ENCODE measurements around the gene ANGEL2.

DNA sequence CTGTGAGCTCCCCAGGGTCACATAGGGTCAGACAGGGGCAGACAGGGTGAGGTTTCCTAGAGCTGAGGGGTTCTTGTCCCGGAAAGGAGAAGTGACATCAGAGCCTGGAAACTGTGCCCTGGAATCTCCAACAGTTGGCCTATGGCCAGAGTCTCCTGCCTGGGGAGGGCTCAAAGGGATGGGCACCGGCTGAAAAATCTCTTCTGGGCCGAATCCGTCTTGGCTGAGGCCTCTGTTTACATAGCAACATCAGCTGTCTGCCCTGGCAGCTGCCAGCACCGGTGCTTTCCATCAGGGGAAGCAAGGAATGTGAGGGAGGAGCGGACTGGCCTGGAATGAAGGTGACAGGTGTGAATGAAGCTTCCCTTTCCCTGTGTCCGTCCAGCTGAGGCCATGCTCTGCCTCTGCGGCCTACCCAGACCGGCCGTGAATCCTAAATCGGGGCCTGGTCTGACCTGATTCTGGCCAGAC lies 34.6 kb downstream of the ANGEL2 start:
- TF ChIP-seq, protein P1, sequence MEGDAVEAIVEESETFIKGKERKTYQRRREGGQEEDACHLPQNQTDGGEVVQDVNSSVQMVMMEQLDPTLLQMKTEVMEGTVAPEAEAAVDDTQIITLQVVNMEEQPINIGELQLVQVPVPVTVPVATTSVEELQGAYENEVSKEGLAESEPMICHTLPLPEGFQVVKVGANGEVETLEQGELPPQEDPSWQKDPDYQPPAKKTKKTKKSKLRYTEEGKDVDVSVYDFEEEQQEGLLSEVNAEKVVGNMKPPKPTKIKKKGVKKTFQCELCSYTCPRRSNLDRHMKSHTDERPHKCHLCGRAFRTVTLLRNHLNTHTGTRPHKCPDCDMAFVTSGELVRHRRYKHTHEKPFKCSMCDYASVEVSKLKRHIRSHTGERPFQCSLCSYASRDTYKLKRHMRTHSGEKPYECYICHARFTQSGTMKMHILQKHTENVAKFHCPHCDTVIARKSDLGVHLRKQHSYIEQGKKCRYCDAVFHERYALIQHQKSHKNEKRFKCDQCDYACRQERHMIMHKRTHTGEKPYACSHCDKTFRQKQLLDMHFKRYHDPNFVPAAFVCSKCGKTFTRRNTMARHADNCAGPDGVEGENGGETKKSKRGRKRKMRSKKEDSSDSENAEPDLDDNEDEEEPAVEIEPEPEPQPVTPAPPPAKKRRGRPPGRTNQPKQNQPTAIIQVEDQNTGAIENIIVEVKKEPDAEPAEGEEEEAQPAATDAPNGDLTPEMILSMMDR (IDR thresholded peaks at IDR 0.05), result no peak
- no peak for TF ChIP-seq SMC3 (IDR thresholded peaks at IDR 0.05; ENCODE audit: low read depth, low read length)
- no peak for TF ChIP-seq FOXJ3 (CRISPR knock-in tag; IDR thresholded peaks at IDR 0.05)
- TF ChIP-seq GABPA (IDR thresholded peaks at IDR 0.05; ENCODE audit: low read depth), result no peak
- TF ChIP-seq REST (IDR thresholded peaks at IDR 0.05; ENCODE audit: low read depth, low read length), result no peak
- no peak for TF ChIP-seq YY1 (IDR thresholded peaks at IDR 0.05; ENCODE audit: low read depth)
- no peak for TF ChIP-seq CHD2 (IDR thresholded peaks at IDR 0.05; ENCODE audit: low read length, partially characterized antibody)
- no peak for TF ChIP-seq RAD21 (IDR thresholded peaks at IDR 0.05; ENCODE audit: low read length)
- TF ChIP-seq JUND (IDR thresholded peaks at IDR 0.05), result no peak
- TF ChIP-seq POLR2AphosphoS5 (IDR thresholded peaks at IDR 0.05; ENCODE audit: low read depth, low read length), result no peak
- no peak for TF ChIP-seq TCF12 (IDR thresholded peaks at IDR 0.05)
- TF ChIP-seq, protein P2, sequence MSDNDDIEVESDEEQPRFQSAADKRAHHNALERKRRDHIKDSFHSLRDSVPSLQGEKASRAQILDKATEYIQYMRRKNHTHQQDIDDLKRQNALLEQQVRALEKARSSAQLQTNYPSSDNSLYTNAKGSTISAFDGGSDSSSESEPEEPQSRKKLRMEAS (IDR thresholded peaks at IDR 0.05; ENCODE audit: low read depth), result no peak
- no peak for TF ChIP-seq NRF1 (IDR thresholded peaks at IDR 0.05; ENCODE audit: low read depth, low read length)
- no peak for TF ChIP-seq RCOR1 (IDR thresholded peaks at IDR 0.05; ENCODE audit: low read length)
